Testis (tissue), 2 donors: Measurements from ENCODE around the gene UBE2E1.

Experiments
- POLR2A ChIP-seq: fragments of 450-650 bp; IDR thresholded peaks from one replicate; pipeline ENCODE4 v1.6.1; 2017; ENCODE audit warnings: antibody characterized with exemption, mild to moderate bottlenecking, moderate library complexity
- TF ChIP-seq, protein P1 (sequence below), 3 experiments: fragments of 450-650 bp in 2 of 3; fragments of 200-600 bp in 1 of 3; sonication (generic) in 1 of 3; IDR thresholded peaks; one replicate each; pipeline ENCODE4 v1.5.1; 2016 to 2019; ENCODE audit warnings: antibody characterized with exemption in 3 of 3, mild to moderate bottlenecking in 2 of 3, moderate library complexity in 1 of 3

DNA sequence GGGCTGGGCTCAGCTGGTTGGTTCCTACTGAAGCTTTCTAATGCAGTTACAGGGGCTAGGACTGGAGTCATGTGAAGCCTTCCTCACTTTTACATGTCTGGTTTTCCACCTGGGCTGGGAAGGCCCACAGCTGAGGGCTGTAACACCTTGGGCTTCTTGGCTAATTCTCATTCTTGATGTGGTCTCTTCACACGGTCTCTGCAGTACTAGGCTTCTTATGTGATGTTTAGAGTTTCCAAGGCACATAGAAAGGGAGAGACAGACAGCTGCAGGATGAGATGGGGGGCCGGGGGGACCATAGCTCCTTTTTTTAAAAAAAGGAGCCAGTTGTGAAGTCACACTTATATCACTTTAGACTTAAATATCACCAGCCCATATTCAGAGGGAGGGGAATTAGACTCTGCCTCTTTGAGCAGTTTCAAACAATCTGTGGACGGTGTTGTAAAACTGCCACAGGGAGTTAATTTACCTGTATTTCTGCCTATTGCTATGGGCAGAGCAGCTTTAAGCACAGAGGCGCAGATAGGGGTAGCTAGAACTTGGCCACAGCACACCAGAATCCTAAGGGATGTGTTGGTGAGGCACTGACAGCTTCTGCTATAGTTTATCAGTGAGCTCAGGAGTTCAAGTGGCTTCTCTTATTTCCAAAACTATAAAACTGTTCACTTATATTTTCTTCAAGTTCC lies 64.4 kb downstream of the UBE2E1 start:
- TF ChIP-seq, protein P1, sequence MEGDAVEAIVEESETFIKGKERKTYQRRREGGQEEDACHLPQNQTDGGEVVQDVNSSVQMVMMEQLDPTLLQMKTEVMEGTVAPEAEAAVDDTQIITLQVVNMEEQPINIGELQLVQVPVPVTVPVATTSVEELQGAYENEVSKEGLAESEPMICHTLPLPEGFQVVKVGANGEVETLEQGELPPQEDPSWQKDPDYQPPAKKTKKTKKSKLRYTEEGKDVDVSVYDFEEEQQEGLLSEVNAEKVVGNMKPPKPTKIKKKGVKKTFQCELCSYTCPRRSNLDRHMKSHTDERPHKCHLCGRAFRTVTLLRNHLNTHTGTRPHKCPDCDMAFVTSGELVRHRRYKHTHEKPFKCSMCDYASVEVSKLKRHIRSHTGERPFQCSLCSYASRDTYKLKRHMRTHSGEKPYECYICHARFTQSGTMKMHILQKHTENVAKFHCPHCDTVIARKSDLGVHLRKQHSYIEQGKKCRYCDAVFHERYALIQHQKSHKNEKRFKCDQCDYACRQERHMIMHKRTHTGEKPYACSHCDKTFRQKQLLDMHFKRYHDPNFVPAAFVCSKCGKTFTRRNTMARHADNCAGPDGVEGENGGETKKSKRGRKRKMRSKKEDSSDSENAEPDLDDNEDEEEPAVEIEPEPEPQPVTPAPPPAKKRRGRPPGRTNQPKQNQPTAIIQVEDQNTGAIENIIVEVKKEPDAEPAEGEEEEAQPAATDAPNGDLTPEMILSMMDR (IDR thresholded peaks at IDR 0.05): no peak
- no peak for TF ChIP-seq POLR2A
